Daoy (cell line): ENCODE data around the gene GALR3. TPM values are rescaled to one million over a fixed set of nuclear protein-coding genes. Genes with fewer than 3 reads are reported as not detected.

Source experiments
- DNase-seq: peaks from one replicate; pipeline ENCODE4 v3.0.0-alpha.2; 2015; ENCODE audit warnings: low read depth
- total RNA-seq: library from RNA; depleted of rRNA; stranded (reverse); fragments of >200 nt; shearing (Covaris generic); gene quantifications from 2 replicates; pipeline ENCODE4 v1.2.3, GENCODE V29; 2014; rRNA removed

GALR3 gene
- total RNA-seq, 1 experiment from 2014 or later = not detected

DNA sequence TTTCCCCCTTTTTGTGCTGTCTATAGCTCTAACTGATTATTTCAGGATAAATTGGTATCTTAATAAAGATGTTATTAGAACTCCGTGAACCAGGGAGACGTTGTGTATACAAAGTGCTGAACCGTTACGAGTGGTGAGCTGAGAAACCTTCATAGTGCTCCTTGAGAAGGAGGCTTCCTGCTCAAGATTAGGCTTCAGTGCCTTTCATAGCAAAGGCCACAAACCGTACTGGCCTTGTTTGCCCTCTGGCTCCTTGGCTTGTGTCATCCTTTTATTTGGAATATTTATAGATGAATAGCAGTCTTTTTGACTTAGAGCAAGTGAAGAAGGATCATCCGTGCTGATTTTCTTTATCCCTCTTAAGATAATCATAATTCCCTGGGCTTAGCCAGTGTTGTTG is 42.3 kb downstream of the GALR3 start:
- no peak for DNase-seq

GRCh38 chr22:37870273-37870672 is 47.1 kb downstream of the GALR3 start:
- no peak for DNase-seq

Other genes with a start within 250 kb of the GALR3 start
- gene LGALS2, start 243.3 kb upstream of the GALR3 start, total RNA-seq = not detected in 2 replicates
- gene GGA1, start 214.5 kb upstream of the GALR3 start, total RNA-seq = 23.2 and 34.7 TPM in 2 replicates
- gene SH3BP1, start 183.7 kb upstream of the GALR3 start, total RNA-seq = 3.4 and 5.7 TPM in 2 replicates
- 29.2 and 32.0 TPM in 2 replicates for gene PDXP, start 164.7 kb upstream of the GALR3 start, total RNA-seq
- gene LGALS1, start 147.7 kb upstream of the GALR3 start, total RNA-seq = 3,366 and 4,590 TPM in 2 replicates
- 71.4 and 92.3 TPM in 2 replicates for gene NOL12, start 137.0 kb upstream of the GALR3 start, total RNA-seq
- gene TRIOBP, start 126.3 kb upstream of the GALR3 start, total RNA-seq = 42.9 and 45.3 TPM in 2 replicates
- 44.5 and 44.9 TPM in 2 replicates for gene GCAT, start 15.4 kb upstream of the GALR3 start, total RNA-seq
- gene ANKRD54, start 21.0 kb downstream of the GALR3 start, total RNA-seq = 59.8 and 64.7 TPM in 2 replicates
- gene EIF3L, start 26.0 kb downstream of the GALR3 start, total RNA-seq = 288 and 343 TPM in 2 replicates
- gene MICALL1, start 82.9 kb downstream of the GALR3 start, total RNA-seq = 22.2 and 33.6 TPM in 2 replicates
- 3.4 TPM in 1 of 2 replicates, not detected in the other for gene C22orf23, start 130.2 kb downstream of the GALR3 start, total RNA-seq
- 138 and 183 TPM in 2 replicates for gene POLR2F, start 130.3 kb downstream of the GALR3 start, total RNA-seq
- not detected in 2 replicates for gene SOX10, start 161.2 kb downstream of the GALR3 start, total RNA-seq
- gene PICK1, start 234.0 kb downstream of the GALR3 start, total RNA-seq = 19.4 and 28.8 TPM in 2 replicates